Right ventricle myocardium inferior (tissue), 1 donor: ENCODE results near the gene ADAMTS18. TPM values are rescaled to one million over a fixed set of nuclear protein-coding genes. Genes with fewer than 3 reads are reported as not detected.

Source experiments
- ATAC-seq: fragments of 200-7000 bp; cut with Tn5 transposase; one replicate; pipeline ENCODE4 v1.9.1; 2020; ENCODE audit warnings: mild to moderate bottlenecking, moderate library complexity
- DNase-seq: peaks from one replicate; pipeline ENCODE4 v3.0.0; 2021; ENCODE audit errors: missing footprints
- intact Hi-C: fragments of 100-400 bp; cut with DNase I; formaldehyde crosslinking; loops from one replicate; pipeline ENCODE4 v1.11.0; 2022
- total RNA-seq: library from RNA; stranded (reverse); fragmentation: NEBNext Ultra II Directional; extraction: Animal tissue kit (Norgen Biotek cat#: 25700); gene quantifications from one replicate; pipeline ENCODE4 v1.2.1, GENCODE V29; 2021
- donor health status: DM: no; HTN: yes; CAD: no; lungs with severe emphysema.

The ADAMTS18 gene
- total RNA-seq, 1 donor from 2014 or later: not detected

DNA sequence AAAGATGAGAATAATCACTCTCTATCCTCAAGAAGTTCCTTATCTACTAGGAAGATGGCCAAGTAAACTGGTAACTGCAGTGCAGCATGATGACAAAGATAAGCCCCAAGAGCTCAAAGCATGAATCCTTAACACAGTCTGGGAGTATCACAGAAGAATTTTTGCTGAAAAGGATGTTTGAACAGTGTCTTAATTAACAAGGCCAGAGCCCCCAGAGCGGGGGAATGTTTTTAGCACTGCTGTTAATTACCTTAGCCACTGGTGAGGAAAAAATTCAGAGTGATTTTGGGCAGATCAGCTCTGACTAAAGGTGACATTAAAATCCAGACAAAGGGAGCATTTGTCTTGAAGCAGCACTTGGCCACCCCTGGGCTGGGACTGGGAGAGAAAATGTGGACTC is 30.1 kb downstream of the ADAMTS18 start:
- intact Hi-C loops: no loop called here

DNA sequence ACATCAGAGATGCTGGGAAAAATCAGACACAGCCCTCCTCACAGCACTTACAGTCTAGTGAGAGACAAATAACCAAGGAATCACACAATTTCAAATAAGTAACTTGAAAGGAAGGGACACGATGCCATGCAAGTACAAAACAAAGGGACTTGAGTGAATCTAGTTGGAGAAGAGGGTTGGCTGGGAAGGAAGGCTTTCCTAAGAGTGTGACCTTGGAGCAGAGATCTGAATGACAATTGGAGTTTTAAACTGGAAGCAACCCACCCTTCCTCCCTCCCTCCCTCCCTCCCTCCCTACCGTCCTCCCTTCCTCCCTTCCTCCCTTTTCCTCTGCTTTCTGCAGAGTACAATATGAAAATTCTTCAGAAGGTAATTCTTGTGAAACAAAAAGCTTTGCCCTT is 31.1 kb downstream of the ADAMTS18 start:
- intact Hi-C loops: no loop called here
- ATAC-seq (no peak), DNase-seq (no peak)

More for the DNA sequence above, 30.1 kb downstream of the ADAMTS18 start:
- no peak for ATAC-seq
- DNase-seq: no peak

DNA sequence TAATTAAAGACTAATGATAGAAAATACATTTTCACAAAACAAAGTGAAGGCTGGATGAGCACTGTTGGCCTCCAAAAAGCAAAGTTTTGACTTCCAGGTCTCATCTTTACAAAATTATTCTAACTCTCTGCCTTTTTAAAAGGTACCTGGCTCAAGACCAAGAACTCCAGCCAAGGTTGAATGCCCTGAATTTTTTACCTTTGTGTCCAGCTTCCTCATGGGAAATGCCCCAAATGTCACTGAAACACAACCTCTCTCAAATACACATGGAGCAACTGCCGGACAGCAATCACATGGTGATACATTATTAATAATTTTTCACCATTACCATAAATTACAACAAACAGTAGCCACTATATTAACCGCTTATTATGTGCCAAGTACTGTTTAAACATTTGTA is 32.2 kb downstream of the ADAMTS18 start:
- intact Hi-C loops: no loop called here
- ATAC-seq (no peak), DNase-seq (no peak)

DNA sequence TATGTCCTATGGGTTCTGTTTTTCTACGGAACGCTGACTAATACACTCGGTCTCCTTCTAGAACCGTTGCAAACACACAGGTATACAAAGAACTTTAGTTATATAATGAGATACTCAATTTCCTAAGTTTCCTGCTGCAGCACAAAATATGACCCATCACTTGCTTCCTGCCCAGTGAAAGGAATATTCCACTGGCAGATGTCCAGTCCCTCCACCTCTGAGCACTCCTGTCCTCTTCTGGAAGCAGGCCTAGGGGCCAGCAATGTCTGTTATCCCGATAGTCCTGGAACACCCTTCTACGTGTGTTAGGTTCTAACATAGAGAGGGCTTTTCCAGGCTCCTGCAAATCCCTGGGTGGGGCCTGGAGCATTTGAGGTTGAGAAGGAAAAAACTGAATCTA is 32.7 kb downstream of the ADAMTS18 start:
- DNase-seq: no peak
- ATAC-seq: no peak
- intact Hi-C loops: no loop called here

DNA sequence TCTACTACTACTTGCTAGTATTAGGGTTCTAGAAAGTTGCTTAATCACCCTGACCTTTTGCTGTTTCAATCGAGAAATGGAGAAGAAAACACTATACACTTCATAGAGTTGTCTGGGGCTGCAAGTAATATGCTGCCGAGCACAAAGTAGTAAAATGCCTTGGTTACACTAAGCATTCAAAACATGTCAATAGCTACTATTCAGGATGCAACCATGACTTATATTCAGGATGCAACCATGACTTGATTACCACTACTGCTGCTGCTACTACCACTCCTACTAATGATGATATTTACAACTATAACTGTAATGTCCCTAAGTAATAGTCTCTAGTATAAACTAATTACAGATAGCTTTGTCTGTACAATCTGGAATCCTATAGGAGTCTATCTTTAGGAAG is 35.3 kb downstream of the ADAMTS18 start:
- DNase-seq (no peak), ATAC-seq (no peak)
- intact Hi-C loops: no loop called here

DNA sequence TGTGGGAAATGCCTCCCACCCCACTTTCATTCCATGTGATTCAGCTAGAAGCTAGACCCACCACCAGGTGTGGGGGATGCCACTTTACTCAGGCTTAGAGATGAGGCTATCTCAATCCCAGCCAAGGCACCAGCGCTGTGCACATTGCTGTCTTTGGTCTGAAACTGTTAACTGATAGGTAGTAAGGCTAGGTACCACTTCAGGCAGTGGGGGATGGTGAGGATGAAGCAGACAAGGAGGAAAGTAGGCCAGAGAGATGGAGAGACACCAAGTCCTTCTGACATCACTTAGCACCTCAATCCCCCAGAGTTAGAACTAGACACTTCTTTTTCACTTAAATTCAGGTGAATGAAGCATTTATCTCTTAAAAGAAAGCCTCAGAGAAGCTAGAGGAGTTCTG is 35.8 kb downstream of the ADAMTS18 start:
- DNase-seq (no peak), ATAC-seq (no peak)
- intact Hi-C loops: no loop called here

DNA sequence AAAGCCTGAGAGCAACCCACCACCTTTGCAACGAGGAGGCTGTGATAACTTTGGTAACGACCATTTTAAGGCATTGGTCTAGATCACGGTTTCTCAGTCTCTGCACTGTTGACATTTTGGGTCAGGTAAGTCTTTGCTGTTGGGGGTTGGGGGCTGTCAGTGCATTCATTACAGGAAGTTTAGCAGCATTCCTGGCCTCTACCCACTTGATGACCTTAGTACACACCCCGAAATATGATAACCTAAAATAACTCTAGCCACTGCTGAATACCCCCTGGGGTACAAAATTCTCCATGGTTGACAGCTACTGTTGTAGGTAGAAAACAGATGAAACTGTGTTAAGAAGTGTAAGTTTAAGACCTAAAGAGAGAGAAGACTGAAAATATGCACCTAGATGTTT is 36.3 kb downstream of the ADAMTS18 start:
- ATAC-seq: no peak
- DNase-seq: no peak
- intact Hi-C loops: no loop called here

DNA sequence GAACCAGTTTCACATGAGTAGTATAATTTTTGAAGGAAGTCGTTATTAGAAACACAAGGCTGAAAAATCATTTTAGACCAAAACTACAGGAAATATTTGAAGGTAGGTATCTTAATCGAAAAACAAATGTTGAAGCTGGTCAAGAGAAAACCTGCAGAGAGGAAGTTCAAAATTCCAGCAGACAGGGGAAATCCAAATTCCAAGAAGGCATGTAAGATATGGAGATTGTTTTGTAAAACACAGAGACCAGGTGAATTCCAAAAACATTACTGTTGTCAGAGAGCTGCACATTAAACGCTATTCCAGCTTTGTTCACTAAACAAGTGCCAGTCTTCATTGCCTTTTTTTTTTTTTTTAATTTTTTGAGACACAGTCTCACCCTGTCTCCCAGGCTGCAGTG is 38.4 kb downstream of the ADAMTS18 start:
- DNase-seq (no peak), ATAC-seq (no peak)
- intact Hi-C loops: no loop called here

DNA sequence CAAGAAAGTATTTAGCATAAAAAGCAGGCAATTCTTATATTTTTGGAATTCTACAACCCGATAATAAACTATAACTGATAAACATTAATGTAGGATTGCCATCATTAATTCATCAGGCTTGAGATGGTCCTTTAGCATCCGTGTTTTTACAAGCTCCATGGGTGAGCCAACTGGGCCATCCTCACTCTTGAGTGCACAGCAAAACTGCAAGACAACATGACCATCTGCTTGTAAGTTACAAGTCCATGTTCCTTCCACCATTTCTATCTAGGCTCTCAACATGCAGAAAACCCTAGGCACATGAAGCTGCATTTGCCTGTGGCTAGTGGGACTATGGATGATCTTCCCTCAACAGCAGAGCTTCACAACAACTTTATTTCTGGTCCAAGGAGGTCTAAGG is 40.1 kb downstream of the ADAMTS18 start:
- no peak for DNase-seq
- intact Hi-C loops: no loop called here
- ATAC-seq: no peak

DNA sequence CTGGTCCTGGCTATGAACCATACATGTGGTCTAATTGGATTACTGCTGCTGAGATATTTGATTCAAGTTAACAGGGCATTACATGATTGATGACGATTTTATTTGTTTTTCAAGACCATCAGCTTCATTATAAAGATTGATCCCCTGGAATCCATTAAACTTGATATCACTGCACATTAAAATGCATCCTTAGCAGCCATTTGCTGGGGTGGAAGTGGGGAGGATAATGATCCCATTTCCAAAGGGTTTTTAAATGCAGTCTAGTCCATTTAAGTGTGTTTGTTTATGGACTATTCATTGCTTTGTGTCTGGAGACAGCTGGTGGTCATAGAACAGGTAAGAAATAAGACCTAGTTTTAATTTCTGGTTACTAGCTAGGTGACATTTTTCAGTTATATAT is 40.9 kb downstream of the ADAMTS18 start:
- ATAC-seq: no peak
- no peak for DNase-seq
- intact Hi-C loops: no loop called here

DNA sequence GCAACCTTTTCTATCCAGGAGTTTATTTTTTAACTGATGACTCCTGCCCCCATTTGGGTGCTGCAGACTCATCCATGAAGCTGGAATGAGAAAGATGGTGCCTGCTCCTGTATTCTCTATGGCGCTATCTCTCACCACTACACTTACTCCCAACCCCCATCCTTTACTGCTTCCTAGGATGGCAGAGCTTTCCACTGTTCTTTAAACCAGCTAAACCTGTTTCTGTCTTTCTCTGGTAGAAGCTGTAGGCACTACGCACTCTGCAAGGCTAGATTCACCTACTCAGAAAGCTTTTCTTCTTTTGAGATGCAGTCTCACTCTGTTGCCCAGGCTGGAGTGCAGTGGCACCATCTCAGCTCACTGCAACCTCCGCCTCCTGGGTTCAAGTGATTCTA is 47.0 kb downstream of the ADAMTS18 start:
- ATAC-seq: no peak
- no peak for DNase-seq
- intact Hi-C loops: no loop called here

DNA sequence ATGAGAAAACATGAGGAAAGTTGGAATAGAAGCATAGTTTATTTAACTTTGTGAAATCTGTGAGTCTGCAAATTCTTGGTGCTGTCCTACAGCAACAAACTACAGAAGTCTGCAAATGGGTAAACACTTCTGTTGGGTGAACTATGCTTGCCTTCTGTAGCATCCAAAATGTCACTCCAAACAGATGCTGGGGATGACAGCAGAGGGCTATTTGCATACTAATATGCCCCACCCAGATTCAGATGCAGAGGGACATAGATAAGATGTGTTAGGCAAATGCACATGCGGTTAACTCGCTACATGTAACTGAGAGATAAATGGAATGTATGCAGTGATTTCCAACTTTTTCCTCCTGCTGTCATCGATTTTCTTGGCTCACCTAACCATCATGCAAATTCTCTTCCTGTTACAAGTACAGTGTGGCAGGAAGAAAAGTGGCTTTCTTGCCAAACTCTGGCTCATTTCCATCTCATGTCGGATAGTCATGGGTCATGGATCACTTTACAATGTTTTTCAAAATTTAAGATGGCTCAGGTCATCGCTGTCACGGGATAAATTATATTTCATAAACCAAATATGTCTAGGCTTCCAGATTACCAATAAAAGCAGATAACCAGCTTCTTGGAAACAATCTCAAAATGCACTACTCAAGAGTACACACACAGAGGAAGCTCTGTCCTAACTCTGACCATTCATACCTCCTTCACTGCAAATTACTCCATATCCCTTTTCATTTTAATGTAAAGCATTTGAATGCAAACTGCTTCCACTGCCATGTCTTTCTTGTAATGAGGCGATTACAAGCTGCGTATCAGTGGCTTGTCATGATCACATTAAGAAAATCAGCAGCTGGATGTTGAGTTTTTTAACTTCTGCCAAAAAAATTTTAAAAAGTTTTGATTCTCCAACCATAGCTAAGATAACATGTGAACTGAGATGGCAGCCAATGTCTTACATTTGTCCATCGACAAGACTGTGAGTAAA is 47.7 kb downstream of the ADAMTS18 start:
- DNase-seq (no peak), ATAC-seq (no peak)
- intact Hi-C loops: no loop called here

DNA sequence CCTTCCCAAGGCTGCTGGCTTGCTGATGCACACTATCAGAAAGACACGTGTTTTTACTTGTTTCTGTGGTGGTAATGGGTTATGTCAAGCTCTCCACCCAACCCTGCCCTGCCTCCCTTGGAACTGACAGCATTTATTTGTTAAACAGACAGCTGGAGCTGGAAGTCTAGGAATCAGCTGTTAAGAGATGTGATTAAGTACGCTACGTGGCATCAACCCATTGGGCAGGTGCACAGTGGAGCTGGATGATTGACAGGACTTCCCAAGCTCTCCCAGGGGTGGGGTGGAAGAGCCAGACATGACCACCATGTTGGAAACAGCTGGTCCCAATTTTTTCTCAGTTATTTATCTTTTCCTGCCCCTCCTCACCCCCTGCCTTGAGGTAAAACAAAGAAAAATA is 49.4 kb downstream of the ADAMTS18 start:
- intact Hi-C loops: no loop called here
- DNase-seq (no peak), ATAC-seq (no peak)

DNA sequence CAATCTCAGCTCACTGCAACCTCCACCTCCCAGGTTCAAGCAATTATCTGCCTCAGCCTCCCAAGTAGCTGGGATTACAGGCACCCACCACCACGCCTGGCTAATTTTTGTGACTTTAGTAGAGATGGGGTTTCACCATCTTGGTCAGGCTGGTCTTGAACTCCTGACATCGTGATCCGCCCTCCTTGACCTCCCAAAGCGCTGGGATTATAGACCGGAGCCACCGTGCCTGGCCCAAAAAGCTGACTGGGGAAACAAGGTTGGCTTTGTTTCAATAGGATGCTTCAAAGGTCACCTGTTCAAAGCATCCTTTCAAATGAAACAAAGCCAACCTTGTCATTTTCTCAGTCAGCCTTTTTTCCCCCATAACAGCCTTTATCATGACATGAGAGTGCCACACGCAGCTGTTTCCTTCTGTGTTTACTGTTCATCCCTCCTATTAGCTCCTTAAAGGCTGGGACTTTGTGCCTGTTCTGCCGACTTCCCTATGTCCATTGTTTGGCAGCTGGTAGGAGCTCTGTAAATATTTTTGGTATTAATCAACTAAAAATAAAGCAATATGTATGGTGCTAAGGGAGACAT is 51.1 kb downstream of the ADAMTS18 start:
- intact Hi-C loops: no loop called here
- DNase-seq: no peak
- no peak for ATAC-seq

DNA sequence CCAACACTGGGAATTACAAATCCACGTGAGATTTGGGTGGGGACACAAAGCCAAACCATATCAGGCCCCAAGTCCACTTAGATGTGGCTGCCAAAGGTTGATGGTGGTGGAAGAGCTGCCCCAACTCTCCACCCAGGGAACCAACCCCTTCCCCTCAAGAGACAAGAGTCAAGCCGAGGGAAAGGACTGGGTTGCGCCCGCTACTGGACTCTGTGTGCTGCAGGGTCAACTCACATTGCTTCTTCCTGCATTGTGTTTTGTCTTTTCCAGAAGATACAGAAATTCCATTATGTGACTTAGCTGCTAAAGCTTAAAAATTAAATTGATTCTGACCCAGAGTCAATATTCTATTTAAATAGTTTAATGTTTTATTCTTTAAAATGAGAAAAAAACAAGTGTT is 58.5 kb downstream of the ADAMTS18 start:
- ATAC-seq: no peak
- intact Hi-C loops: no loop called here
- DNase-seq: no peak

DNA sequence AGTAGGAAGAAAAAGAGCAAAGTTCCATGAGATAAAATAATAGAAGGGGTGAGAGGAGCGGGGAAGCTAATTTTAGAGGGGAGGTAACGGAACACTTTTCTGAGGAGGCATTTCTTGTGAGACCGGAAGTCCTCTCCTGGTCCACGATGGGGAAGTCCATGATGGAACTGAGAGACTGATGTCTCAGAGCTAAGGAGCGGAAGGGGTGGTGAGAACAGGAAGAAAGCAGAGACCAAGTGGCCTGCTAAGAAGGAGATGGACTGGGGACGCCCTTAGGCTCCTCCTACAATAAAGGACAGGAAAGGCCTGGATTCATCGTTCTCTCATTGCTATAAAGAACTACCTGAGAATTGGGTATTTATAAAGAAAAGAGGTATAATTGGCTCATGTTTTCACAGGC is 59.4 kb downstream of the ADAMTS18 start:
- intact Hi-C loops: no loop called here
- ATAC-seq: no peak
- no peak for DNase-seq

DNA sequence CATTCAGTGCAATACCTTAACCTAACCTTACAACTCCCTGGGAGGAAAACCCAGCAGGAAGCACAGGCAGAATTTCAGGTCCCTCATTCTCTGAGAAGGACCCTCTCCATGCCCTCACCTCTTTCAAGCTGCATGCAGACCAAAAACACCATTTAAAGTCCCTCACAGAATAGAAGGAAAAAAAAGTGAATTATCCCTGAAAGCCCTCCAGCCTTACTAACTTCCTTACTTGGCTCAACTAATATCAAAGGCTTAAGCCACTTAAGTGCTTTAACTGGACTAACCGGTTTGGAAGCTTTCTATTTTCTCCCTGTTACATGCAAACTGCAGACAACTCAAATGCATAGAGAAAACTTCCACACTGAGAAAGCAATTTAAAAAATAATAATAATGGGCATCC is 60.5 kb downstream of the ADAMTS18 start:
- DNase-seq: no peak
- intact Hi-C loops: no loop called here
- ATAC-seq: no peak

DNA sequence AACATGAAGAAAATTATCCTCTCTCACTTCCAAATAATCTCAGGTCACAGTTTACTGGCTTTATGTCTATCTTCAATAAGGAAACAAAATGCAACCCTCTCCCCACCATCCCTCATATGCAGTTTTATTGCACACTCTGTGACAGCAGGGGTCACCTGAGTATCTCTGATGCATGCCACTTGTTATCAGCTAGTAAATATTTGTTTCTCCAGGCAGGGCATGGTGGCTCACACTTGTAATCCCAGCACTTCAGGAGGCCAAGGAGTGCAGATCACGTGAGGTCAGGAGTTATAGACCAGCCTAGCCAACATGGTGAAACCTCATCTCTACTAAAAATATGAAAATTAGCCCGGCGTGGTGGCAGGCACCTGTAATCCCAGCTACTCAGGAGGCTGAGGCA is 61.1 kb downstream of the ADAMTS18 start:
- DNase-seq: no peak
- ATAC-seq: no peak
- intact Hi-C loops: no loop called here

DNA sequence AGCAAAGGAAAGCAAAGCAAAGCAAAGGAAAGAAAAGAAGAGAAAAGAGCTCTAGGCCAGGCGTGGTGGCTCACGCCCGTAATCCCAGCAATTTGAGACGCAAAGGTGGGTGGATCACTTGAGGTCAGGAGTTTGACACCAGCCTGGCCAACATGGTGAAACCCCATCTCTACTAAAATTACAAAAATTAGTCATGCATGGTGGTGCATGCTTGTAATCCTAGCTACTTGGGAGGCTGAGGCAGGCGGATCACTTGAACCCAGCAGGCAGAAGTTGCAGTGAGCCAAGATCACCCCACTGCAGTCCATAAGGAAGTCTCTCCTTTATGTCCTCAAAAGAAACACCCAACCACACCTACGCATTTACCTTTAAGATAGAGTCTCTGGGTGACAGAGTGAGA is 70.1 kb downstream of the ADAMTS18 start:
- ATAC-seq (no peak), DNase-seq (no peak)
- intact Hi-C loops: no loop called here

DNA sequence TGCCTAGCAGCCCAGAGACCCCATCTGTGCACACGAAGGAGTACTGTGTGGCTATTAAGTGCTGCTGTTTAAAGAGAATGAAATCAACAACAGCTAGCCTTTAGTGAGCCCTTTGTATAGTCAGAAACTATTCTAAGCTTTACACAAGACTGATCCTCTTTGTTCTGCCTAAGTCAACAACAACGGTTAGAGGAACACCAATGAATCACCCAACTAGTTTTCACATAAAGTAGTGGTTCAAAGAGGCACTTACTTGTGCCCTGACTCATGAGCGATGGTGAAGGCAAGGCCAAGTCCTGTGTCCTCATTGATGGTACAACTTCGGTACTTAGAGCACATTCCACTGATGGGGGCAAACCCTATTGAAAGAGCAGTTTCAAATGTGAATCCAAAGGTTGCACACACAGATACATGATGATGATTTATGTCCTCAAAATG is 75.8 kb downstream of the ADAMTS18 start:
- intact Hi-C loops: no loop called here
- DNase-seq (no peak), ATAC-seq (no peak)
